Measurements from ENCODE around the gene MAST4.

The MAST4 gene

GRCh38 chr5:66606713-66607112 is 10.5 kb downstream of the MAST4 start:
- no peak for DNase-seq

DNA sequence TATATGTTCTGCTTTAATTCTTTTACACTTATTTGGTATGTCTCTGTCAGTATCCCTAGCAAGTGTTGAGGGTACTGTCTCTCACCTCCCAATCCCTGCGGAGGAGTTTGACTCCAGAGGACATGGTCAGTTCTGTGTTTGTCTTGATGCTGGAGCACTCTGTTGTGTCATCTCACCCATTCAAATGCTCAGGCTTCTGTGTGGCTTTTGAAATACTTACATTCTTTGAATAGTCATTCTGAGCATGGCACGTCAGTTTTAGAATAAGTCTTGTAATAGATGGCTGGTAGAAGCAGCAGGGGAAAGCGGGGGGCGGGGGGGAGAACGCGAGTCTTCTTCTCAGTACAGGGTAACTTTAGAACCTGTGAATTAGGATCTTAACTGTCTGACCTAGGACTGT is 12.3 kb downstream of the MAST4 start:
- no peak for DNase-seq

DNA sequence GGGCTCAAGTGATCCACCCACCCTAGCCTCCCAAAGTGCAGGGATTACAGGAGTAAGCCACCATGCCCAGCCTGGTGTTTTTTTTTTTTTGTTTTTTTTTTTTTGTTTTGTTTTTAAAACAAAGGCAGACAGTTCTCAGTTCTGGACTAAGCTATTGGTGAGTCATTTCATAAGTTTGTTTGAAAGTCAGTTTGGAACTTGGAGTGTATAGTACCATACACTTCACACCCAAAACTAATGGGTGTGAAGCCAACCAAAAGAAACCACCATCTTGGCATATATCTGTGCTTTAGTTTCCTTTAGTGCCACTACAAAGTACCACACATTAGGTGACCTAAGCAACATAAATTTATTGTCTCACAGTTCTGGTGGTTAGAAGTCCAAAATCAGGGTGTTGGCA is 13.4 kb downstream of the MAST4 start:
- DNase-seq: no peak

GRCh38 chr5:66612226-66612625 is 16.0 kb downstream of the MAST4 start:
- no peak for DNase-seq

DNA sequence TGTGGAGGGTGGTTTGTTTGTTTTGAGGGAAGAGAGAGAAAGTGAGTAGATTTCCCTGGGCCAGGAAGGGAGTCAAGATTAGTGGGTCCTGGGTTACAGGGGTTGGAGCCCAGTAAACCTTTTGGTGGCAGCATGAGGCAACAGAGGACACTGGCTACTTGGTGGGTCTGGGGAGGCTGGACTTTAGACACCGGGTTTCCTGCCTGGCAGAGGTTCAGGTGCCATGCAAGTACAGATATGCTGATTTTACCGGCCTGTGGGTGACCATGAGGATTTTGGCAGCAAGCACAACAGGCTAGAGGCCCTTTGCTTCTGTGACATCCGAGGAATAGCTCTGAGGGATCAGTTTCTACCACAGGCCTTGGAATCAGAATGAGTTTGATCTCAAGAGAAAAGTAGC is 18.9 kb downstream of the MAST4 start:
- no peak for DNase-seq

DNA sequence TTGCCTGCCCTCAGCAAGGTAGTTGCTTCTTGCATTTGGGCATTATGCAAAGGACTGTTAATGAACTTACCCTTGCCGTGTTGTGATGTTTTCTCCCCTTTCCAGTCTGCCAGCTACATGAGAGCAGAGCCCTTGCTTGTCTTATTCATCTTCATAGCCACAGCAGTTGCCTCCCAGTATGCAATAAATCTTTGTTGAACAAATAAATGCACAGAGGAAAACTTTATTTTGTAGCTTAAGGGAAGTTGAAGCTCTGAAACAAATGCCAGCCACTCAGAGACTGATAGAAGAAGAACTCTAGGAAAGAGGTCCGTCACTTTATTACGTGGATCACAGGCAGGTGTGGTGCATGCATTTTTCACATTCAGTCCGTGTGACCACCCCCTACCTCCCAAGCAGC is 19.7 kb downstream of the MAST4 start:
- DNase-seq: no peak

DNA sequence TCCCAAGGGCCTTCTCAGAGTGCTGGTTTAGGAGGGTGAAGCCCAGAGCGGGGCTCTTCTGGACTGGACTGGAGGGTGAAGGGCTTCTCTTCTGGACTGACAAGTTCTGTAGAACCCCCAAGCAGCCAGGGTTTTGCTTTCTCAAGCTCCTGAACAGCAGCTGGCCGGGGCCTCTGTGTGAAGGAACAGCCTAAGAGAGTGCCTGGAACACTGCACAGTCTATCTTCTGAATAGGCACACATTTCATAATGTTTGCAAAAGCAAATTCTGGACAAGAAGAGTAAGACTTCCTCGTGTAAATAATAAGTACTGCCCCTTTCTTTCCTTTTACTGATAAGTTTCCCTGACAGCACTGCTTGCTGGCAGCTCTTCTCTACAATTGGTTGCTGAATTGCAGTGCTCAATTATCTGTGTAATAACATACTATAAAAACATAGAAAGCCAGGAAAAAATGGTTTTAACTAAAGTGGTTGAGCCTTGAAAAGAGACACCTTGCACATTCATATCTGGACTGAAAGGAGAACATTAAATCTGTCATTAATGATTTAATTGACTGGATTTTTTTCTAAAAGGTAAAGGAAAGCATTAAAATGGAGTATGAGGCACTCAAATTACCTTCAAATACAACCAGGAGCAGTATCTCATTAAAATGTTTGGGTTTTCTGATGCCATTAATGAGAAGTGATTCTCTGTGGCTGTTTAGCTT is 20.5 kb downstream of the MAST4 start:
- DNase-seq: no peak

DNA sequence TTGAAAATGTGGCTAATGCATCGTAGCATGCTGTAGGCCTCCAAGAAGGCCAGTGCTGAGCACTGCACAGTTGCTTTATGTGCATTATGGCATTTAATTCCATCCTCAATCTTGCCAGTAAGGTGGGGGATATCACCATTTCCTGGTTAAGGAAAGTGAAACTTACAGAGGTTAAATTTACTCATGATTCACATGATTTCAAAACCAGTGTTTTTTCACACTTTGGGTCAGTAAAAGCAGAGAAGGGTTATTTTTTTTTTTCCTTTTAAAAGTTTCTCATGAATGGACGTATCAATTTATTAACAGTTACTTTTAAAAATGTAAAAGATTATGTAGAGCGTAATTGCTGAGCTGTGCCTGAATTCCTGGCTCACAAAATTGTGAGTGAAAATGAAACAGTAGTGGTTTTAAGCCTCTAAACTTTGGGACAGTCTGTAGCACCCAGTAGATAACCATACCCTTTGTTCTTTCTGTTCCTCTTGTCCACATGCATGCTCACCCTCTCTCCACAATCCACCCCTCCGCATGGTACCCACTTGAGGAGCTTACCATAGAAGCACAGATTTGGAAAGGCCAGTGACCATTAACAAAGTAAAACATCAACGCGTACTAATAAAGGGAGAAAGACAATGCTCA is 21.2 kb downstream of the MAST4 start:
- DNase-seq: no peak

GRCh38 chr5:66617991-66618768 is 22.0 kb downstream of the MAST4 start:
- DNase-seq: no peak

GRCh38 chr5:66620711-66621110 is 24.5 kb downstream of the MAST4 start:
- DNase-seq: no peak

DNA sequence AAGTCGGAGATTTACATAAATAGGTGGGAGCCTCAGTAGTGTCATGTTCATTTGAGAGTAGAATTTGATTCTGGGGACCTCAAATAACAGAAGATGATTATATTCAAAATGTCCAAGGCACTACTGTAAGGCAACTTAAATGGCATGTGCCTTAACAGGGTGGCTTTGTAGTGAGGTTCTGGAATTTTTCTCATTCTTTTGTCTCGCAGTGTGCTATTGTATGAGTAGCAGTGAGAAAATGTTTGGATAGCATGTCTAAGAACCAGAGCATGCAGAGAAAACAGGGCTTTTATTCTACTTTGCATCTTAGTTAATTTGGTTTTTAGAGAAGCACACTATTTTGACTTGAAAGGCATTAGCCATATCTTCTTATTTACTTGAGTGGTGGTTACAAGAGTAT is 25.0 kb downstream of the MAST4 start:
- no peak for DNase-seq

- DNase-seq: no peak
These were observed 25.5 kb downstream of the MAST4 start for GRCh38 chr5:66621736-66622135.

DNA sequence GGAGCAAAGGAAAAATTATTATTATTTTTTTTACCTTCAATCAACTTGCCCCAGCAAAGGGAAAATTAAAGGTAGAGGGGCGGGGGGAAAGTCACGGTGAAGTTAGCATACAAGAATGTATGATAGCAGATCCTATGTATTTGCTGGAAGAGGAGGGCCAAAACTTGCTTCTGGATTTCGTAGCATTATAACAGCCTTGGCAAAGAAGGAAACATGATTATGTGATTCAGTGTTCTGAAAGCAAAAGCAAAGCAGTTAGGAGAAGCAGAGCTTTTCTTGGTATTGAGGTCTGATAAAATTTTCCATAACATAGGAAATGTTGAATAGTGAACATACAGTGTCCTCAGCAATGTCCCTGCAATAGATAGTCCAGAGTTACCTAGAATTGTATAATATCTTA is 32.4 kb downstream of the MAST4 start:
- no peak for DNase-seq

- no peak for DNase-seq
These were observed 33.3 kb downstream of the MAST4 start for GRCh38 chr5:66629446-66629845.

DNA sequence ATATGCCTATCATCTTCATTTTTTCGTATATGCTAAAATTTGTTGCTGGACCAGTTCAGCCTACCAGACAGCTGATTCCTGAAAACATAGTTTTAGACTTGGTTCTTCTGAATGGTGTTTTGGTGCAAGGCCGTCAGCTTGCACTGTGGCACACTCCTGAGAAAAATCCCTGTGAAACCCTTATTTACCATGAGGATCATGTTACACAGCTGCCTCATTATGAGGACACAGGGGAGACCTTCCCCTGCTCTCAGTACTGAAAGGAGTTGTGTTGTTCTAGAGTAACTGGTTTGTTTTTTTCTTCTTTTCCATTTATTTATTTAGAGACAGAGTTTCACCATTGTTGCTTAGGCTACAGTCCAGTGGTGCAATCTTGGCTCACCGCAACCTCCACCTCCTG is 37.6 kb downstream of the MAST4 start:
- DNase-seq: no peak

- DNase-seq: no peak
These were observed 38.4 kb downstream of the MAST4 start for GRCh38 chr5:66634601-66635000.

- no peak for DNase-seq
These were observed 41.8 kb downstream of the MAST4 start for GRCh38 chr5:66637994-66638393.

GRCh38 chr5:66639037-66639436 is 42.8 kb downstream of the MAST4 start:
- no peak for DNase-seq

GRCh38 chr5:66642538-66642937 is 46.3 kb downstream of the MAST4 start:
- no peak for DNase-seq

GRCh38 chr5:66643387-66643786 is 47.2 kb downstream of the MAST4 start:
- DNase-seq: no peak

DNA sequence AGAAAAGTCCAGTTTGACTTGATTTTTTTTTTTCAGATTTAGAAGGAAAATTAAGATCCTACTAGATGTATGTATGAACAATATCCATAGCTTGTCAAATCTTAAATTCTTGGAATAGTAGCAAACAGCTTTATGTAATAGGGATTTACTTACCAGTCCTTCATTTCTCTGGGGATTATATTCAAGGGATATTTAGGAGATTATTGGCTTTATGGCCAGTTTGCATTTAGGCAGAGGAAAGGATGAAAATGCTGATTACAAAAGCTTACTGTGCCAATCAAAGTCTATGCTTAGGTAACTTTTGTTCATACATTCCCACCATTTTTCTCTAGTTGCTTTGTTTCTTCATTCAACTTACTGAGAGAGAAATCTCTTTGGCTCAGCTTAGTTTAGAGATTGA is 47.9 kb downstream of the MAST4 start:
- DNase-seq: no peak

DNA sequence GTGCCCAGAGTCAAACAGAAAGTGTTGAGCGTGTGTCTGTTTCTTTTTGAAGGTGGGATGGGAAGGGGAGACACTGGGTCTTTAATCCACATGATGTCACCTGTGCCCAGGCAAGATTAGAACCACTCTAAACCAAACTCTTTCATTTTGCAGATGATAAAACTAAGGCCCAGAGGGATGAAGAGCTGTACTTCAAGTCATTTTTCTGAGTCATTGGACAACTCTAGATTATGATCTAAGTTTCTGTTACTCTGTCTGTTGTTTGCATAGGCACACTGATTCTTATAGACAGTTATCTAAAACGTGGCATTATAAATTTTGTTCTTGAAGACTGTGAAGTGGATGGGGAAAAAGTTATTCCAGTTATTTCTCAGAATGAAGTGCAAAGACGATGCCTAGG is 48.8 kb downstream of the MAST4 start:
- DNase-seq: no peak

DNA sequence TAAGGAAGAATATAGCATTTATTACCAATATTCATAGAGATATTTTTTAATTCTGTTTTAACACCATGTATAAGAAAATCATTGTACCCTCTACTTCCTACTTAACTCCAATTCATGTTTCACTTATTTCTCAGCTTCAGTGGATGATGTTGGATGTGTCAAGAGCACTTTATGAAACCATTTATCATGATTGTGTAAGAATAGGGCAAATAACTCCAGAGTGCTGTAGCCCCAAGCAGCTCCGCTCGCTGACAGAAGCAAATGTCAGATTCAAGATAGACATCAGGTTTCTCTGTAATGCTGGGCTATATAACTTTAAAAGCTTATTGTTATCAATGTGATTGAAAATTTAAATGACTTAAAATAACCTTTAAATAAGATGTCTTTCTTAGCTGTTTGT is 50.4 kb downstream of the MAST4 start:
- DNase-seq: no peak

GRCh38 chr5:66647146-66647856 is 51.1 kb downstream of the MAST4 start:
- no peak for DNase-seq

Measured in AML-193 (cell line).